ENCODE measurements around the gene ABCA12. TPM values are rescaled to one million over a fixed set of nuclear protein-coding genes. Genes with fewer than 3 reads are reported as not detected.

ABCA12 gene
- total RNA-seq, 2 donors from 2014 or later = not detected

DNA sequence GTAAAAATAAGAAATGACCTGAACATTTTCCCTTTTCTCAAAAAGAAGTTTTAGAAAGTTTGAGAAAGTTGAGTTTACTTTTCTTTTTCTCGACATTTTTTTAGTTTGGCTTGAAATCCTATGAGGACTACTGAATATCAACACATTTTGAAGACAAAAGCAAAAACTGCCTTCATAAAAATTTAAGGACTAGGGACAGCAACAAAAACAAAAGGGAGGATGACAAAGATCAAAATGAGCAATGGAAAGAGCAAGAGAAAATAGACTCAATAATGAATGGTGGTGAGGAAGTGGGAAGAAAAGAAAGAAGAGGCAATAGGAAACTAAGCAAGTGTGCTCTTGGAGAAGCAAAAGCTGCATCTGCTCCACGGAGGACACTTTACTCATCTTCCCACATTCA, 82.5 kb downstream of the ABCA12 start:
- ATAC-seq (no peak), DNase-seq (no peak)
- no peaks in the 10 kb centered on the region for H3K9me3 ChIP-seq
- H3K36me3 ChIP-seq (replicated peaks in 1 of 2; ENCODE audit: insufficient read depth in 1 of 2, low read depth in 2 of 2) = no peaks in the 10 kb centered on the region
- intact Hi-C loops (cut with DNase I) = no loop called here
- 51 to 70% methylated on average over 2 of the region's 2 CpGs for WGBS, 2 donors
- H3K27ac ChIP-seq = no peak overlapping the region
- TF ChIP-seq, protein P1, sequence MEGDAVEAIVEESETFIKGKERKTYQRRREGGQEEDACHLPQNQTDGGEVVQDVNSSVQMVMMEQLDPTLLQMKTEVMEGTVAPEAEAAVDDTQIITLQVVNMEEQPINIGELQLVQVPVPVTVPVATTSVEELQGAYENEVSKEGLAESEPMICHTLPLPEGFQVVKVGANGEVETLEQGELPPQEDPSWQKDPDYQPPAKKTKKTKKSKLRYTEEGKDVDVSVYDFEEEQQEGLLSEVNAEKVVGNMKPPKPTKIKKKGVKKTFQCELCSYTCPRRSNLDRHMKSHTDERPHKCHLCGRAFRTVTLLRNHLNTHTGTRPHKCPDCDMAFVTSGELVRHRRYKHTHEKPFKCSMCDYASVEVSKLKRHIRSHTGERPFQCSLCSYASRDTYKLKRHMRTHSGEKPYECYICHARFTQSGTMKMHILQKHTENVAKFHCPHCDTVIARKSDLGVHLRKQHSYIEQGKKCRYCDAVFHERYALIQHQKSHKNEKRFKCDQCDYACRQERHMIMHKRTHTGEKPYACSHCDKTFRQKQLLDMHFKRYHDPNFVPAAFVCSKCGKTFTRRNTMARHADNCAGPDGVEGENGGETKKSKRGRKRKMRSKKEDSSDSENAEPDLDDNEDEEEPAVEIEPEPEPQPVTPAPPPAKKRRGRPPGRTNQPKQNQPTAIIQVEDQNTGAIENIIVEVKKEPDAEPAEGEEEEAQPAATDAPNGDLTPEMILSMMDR (IDR thresholded peaks at IDR 0.05) = no peak
- no peak for TF ChIP-seq POLR2A (IDR thresholded peaks at IDR 0.05)
- H3K27me3 ChIP-seq = no peaks in the 10 kb centered on the region
- no peaks in the 10 kb centered on the region for H3K4me1 ChIP-seq
- no peak overlapping the region for H3K4me3 ChIP-seq

DNA sequence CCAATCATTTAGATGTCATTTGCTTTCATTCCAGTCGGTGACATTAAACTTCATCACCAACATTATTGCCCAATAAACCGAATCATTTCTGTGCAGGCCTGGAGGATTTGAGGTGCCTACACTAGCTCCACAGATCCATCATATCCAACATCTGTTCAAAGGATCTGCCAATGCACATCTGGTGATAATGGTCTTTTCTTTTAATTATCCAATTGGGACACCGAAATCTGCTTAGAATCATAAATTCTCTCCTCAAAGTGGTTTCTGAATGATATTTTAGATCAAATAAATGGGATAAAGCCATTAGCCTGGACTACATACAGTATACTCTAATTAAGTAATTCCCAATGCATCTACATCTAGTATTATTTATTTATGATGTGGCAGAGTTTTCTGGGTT, 85.6 kb downstream of the ABCA12 start:
- Histone ChIP-seq H3K4me1 (no peaks in the 10 kb centered on the region), H3K27me3 (no peaks in the 10 kb centered on the region), H3K9me3 (no peaks in the 10 kb centered on the region), H3K4me3 (no peak overlapping the region), H3K27ac (no peak overlapping the region), H3K36me3 (replicated peaks in 1 of 2; ENCODE audit: insufficient read depth in 1 of 2, low read depth in 2 of 2) (no peaks in the 10 kb centered on the region)
- no peak for TF ChIP-seq POLR2A (IDR thresholded peaks at IDR 0.05)
- TF ChIP-seq, protein P1 (IDR thresholded peaks at IDR 0.05) = no peak
- intact Hi-C loops (cut with DNase I) = no loop called here
- 67 to 83% methylated on average over 3 of the region's 3 CpGs for WGBS, 2 donors
- DNase-seq (no peak), ATAC-seq (no peak)

DNA sequence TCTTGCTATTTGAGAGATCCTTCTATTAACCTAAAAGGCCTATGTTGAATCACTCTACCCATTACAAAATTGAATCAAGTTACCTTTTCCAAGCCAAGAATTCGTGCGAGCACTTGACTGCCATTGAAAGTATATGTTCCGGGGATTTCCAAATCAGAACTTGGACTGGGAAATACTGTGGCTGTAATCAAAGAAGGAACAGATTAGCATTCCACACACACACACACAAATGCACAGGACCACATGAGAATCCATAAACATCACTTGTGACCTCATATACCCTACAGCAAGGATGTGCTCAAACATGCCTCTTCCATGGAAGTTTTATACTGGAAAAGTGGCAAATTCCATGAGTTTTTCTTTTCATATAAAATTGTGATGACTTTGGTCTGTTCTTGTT, 86.0 kb downstream of the ABCA12 start:
- no peak for DNase-seq
- Histone ChIP-seq H3K4me3 (no peak overlapping the region), H3K4me1 (no peaks in the 10 kb centered on the region), H3K36me3 (replicated peaks in 1 of 2; ENCODE audit: insufficient read depth in 1 of 2, low read depth in 2 of 2) (no peaks in the 10 kb centered on the region), H3K27me3 (no peaks in the 10 kb centered on the region), H3K27ac (no peak overlapping the region), H3K9me3 (no peaks in the 10 kb centered on the region)
- ATAC-seq = no peak
- 82 to 83% methylated on average over 3 of the region's 3 CpGs for WGBS, 2 donors
- intact Hi-C loops (cut with DNase I) = no loop called here
- TF ChIP-seq POLR2A (IDR thresholded peaks at IDR 0.05) = no peak
- TF ChIP-seq, protein P1 (IDR thresholded peaks at IDR 0.05) = no peak

DNA sequence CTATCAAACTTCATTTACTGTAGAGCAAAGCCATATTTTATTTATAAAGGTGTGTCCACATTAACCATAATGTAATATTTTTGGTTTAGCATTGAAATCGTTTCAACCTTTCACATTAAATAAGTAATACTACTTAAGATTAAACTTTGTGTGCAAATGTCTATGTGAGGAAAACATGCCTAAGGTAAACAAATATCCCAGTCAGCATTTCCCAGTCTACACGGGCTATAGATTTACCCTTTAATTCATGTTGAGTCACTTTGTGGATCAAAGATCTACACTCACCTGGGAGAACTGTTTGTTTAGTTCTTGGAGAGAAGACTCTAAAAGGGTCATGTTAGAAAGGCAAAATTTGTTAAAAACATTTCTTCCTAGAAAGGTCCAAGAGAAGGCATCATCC, 89.1 kb downstream of the ABCA12 start:
- DNase-seq = no peak
- Histone ChIP-seq H3K4me3 (no peak overlapping the region), H3K36me3 (replicated peaks in 1 of 2; ENCODE audit: insufficient read depth in 1 of 2, low read depth in 2 of 2) (no peaks in the 10 kb centered on the region), H3K27me3 (no peaks in the 10 kb centered on the region), H3K9me3 (no peaks in the 10 kb centered on the region), H3K27ac (no peak overlapping the region), H3K4me1 (no peaks in the 10 kb centered on the region)
- intact Hi-C loops (cut with DNase I) = no loop called here
- TF ChIP-seq, protein P1 (IDR thresholded peaks at IDR 0.05) = no peak
- TF ChIP-seq POLR2A (IDR thresholded peaks at IDR 0.05) = no peak
- WGBS, 2 donors = 18 to 23% methylated on average over 2 of the region's 2 CpGs
- ATAC-seq = no peak

DNA sequence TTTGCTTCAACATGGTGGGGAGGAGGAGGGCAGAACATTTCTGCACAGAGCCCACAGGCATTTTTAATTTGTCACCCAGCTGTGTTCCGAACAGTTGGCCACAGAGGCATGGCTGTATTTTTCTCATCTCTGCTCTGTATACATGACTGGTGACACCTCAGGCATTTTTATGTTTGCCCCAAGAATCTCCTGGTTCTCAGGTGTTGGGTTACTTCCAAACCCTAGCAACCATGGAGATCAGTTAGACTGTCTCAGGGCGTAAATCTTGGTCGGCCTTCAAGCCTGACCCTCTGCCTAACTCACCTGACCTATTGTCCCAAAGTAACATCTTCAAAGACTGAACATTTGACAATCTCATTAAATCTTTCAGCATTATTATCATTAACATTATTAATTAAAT, 100.0 kb downstream of the ABCA12 start:
- no peak for DNase-seq
- no peak for ATAC-seq
- intact Hi-C loops (cut with DNase I) = no loop called here
- H3K27me3 ChIP-seq = no peaks in the 10 kb centered on the region
- H3K36me3 ChIP-seq (replicated peaks in 1 of 2; ENCODE audit: insufficient read depth in 1 of 2, low read depth in 2 of 2) = no peaks in the 10 kb centered on the region
- H3K9me3 ChIP-seq = no peaks in the 10 kb centered on the region
- no peak overlapping the region for H3K4me3 ChIP-seq
- TF ChIP-seq, protein P1 (IDR thresholded peaks at IDR 0.05) = no peak
- no peak for TF ChIP-seq POLR2A (IDR thresholded peaks at IDR 0.05)
- WGBS, 2 donors = 59 to 63% methylated on average over 3 of the region's 3 CpGs
- no peak overlapping the region for H3K27ac ChIP-seq
- no peaks in the 10 kb centered on the region for H3K4me1 ChIP-seq

Data from body of pancreas (tissue), 4 donors.